HG03060 (cell line): ENCODE measurements around the gene EPN1.

ENCODE experiments used
- ATAC-seq: cut with Tn5 transposase; IDR thresholded peaks from one replicate; pipeline ENCODE4 v1.9.1; 2021; ENCODE audit warnings: low read depth, moderate number of reproducible peaks; ENCODE audit not compliant: unreplicated experiment

Gene EPN1

GRCh38 chr19:55674841-55675660 lies at the start of gene EPN1:
EPN1 (plus strand) TSS chr19:55675226; CDS start chr19:55678628, 3,402 bp downstream.
- peak; percentile 32 for ATAC-seq

- ATAC-seq: no peak
Observed at GRCh38 chr19:55626350-55626749, 48.7 kb upstream of the EPN1 start.

DNA sequence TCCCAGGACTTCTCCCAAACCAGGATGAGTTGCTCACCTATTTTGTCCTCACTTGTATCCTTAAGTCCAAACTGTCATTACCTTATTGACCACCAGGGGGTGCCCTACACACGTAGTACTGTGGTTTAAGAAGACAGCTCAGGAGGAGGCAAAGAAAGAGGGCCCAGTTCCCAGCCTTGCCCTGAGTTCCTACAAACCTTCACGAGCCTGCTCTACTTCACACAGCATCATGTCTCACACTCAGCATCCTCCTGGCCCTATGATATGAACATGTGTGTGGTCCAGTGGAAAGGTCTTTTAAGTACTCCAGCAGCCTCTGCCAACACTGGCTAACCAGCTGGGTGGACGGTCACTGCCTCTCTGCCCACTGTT lies 42.6 kb upstream of the EPN1 start:
- ATAC-seq: no peak

DNA sequence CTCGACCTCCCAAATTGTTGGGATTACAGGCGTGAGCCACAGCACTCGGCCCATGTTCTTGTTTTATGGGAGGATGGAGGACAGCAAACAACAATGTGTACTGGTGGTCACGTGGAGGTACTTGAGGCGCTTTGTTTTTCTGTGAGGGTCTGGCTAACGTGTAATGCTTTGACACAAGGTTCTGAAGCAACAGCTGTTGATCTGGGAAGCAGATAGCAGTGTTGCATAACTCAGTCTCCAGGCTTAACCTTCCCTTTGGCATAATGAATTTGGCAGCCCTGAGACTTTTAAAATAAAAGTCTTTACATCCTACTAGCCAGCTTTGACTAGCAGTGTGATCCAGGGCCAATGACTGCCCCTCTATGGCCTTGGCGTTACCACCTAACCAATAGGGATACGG lies 41.2 kb upstream of the EPN1 start:
- no peak for ATAC-seq

DNA sequence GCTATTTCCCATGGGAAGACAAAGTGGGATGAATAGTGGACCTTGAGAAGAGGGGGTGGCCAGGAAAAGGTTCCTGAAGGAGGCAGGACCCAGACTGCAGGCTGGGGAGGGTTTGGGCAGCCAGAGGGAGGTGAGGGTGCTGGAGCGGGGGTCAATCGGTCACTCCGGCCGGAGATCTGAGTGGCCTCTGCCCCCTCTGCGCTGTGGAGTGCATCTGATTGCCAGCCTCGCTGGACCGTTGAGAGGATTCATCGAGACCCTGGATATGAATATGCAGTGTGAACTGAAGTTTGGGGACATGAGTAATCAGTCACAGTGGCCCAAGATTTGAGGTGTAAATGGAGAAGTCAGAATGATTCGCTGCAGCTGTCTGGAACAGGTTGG lies 39.7 kb upstream of the EPN1 start:
- no peak for ATAC-seq

DNA sequence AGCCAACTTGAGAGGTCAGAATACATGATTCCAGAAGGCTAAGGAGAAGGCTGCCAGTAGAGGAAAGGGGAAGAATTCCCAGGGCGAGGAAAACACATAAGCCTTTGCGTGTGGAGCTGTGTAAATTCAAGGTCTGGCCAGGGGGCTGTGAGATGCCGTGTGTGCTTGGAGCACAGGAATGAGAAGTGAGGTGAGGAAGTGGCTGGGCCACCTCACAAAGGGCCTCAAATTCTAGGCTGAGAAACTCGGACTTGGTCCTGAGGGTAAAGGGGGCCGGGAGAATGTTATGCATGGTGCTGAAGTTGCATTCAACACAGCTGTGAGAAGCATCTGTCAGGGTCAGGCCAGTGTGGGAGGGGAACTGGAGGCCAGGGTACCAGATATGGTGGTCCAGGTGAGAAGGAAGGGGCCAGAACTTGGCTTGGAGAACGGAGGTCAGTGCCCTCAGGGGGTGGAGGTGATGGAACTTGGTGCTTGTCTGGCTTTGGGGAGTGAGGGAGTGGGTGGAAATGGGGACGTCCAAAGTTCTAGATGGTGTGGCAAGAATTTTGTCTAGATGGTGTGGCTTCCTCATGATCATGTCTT lies 39.1 kb upstream of the EPN1 start:
- ATAC-seq: no peak

DNA sequence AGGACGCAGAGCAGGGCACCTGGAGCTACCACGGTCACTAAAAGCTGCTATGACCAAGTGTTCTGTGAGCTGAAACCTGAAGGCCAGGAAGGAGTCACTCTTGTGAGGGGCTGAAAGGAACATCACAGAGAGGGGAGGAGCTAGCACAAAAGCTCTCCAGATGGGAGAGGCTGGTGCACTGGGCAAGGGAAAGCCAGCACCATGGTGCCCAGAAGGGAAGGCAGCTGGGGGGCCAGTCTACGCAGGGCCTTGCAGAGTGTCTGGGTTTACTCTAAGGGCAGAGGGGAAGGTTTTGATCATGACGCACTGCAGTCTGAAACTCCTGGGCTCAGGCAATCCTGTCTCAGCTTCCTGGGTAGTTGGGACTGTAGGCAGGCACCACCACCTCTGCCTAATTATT lies 38.3 kb upstream of the EPN1 start:
- no peak for ATAC-seq

DNA sequence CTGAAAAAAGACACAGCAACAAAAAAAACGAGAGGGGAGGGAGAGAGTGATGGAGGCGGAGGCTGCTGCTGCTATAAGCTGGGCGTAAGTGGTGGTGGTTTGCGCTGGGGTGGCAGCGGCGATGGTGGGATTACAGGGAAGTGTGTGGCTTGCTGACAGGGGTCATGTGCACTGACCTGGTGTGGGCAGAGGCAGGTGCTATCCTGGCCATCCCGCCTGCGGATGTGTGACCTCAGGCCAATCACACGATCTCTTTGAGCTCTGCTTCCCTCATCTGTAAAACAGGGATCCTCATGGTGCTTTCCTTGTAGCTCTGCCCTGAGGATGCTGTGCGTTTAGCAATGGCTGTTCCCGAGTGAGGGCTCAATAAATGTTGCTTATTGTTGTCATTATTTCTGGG lies 37.5 kb upstream of the EPN1 start:
- no peak for ATAC-seq

GRCh38 chr19:55638864-55639359 lies 36.1 kb upstream of the EPN1 start:
- ATAC-seq: no peak

GRCh38 chr19:55640043-55640576 lies 34.9 kb upstream of the EPN1 start:
- no peak for ATAC-seq

- ATAC-seq: no peak
Observed at GRCh38 chr19:55640577-55641425, 34.2 kb upstream of the EPN1 start, which contains the start of gene ZNF580. ZNF580 (plus strand) TSS chr19:55641002; CDS start chr19:55642509, 1,507 bp downstream.

- ATAC-seq: no peak
Observed at GRCh38 chr19:55641426-55642152, 33.4 kb upstream of the EPN1 start.

- no peak for ATAC-seq
Observed at GRCh38 chr19:55642153-55643002, 32.6 kb upstream of the EPN1 start.

DNA sequence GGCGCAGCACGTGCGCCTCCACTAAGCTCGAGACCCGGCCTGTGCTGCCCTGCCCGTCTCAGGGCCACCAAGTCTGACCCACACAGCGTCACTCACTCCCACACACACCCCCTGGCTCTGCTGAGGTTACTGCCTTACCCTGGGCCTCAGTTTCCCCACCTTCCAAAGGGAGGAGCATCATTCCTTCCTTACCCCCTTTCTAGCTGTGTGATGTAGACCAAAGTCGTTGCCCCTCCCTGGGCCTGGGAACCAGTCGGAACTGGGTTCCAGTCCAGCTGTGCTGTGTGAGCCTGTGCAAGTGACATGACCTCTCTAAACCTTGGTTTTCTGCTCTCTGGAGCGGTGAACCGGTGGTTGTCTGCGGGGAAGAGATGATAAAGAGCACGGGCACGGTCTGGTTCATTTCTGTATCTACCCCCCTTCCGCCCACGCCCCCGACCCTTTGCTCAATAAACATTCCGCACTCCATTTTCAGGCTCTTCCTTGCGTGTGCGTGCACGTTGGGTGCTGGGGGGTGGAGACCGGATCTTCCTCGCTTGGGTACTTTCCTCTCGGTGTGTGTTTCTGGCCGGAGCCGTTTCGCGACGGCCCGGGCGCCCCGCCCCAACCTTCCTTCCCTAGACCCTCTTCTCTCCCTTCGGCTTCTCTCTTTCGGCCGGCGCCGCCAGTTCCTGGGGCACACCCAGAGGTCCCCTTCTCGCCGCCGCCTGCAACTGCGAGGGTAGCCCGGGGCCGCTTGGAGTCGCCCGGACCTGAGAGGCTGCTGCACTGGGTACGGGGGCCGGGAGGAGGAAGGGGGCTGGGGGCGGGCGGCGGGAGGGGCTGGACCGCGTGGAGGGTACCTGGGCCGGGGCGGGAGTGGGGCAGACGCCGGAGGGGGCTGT lies 31.8 kb upstream of the EPN1 start, which contains the start of gene ZNF581:
TSS of gene ZNF581 (plus strand) at position 647 of the 884 bp plus-strand sequence. CDS start 923 bp downstream, outside the sequence.
- no peak for ATAC-seq

DNA sequence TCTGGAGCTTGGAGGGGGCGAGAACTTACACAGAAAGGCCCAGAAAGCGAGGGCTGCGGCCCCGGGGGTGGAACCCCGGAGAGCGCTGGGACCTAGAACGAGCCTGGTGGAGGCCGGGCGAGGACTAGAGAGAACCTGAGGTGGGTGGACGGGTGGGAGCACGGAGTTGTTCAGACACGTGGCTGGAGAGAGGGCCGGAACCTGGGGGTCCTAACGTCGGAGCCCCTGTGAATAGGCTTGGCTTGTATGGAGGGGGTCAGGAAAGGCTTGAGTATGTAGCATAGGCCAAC lies 31.2 kb upstream of the EPN1 start:
- no peak for ATAC-seq

- no peak for ATAC-seq
Observed at GRCh38 chr19:55644191-55644833, 30.7 kb upstream of the EPN1 start.

DNA sequence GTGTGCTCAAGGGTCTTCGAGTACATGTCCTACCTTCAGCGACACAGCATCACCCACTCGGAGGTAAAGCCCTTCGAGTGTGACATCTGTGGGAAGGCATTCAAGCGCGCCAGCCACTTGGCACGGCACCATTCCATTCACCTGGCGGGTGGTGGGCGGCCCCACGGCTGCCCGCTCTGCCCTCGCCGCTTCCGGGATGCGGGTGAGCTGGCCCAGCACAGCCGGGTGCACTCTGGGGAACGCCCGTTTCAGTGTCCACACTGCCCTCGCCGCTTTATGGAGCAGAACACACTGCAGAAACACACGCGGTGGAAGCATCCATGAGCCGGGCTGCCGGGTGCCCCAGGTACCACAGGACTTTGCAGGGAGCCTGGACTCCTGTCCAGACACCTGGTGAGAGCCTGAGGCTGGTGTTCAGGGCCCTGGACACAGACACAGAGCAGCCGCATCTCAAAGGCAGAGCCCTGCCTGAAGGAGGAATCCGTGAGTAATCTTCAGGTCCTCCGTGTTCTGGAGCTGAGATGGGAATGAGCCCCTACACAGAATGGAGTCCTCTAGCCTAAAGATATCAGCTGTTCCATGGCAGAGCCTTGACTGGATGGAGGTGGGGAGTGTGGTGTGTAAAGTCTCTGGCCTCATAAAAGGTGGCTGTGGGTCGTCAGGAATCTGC lies 30.0 kb upstream of the EPN1 start:
- ATAC-seq: no peak
